GM12801 (cell line): ENCODE data around the gene PRXL2B.

Source experiments
- TF ChIP-seq, protein P1 (sequence below): IDR thresholded peaks from one replicate; pipeline ENCODE4 v1.5.1; 2011; ENCODE audit warnings: control low read depth; ENCODE audit not compliant: insufficient read length; ENCODE audit errors: extremely low read depth

The PRXL2B gene, protein sequence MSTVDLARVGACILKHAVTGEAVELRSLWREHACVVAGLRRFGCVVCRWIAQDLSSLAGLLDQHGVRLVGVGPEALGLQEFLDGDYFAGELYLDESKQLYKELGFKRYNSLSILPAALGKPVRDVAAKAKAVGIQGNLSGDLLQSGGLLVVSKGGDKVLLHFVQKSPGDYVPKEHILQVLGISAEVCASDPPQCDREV

DNA sequence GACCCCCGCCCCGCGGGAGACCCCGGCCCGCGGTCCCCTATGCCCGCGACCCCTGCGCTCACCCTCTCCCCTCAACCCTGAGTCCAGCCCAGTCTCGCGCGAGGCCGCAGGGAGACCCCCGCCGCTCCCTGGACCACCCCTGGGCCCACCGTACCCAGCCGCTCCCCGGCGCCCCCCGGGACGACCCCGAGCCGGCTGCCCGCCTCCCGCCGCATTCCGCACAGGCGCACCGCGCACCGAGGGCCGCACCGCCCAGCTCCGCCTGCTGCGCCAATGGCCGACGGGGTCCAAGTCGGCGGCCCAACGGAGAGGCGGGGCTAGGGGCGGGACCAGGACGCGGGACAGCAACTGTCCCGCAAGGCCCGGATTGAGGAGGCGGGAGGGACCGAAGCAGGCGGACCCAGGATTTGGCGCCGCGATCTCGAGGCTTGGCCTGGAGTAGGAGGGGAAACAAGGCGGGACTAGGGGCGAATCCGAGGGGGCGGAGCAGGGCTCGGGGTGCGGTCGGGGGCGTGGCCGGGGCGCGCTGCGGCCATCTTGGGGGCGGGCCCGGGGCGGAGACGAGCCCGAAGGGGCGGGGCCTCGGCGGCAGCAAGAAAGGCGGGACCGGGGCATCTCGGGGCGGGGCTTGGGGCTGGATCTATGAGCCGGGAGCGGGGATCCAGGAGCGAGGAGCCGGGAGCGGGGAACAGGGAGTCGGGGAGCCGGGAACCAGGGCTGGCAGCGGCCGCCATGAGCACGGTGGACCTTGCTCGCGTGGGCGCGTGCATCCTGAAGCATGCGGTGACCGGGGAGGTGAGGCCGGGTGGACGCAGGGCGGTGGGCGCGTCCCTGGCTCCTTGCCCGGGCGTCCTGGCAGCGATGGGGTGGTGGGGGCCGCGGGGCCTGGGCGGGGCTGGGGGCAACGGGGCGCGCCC, at the start of gene PRXL2B:
Gene PRXL2B (plus strand): TSS at position 624 of the 917 bp plus-strand sequence. CDS start 109 bp downstream, at position 733.
- TF ChIP-seq, protein P1, sequence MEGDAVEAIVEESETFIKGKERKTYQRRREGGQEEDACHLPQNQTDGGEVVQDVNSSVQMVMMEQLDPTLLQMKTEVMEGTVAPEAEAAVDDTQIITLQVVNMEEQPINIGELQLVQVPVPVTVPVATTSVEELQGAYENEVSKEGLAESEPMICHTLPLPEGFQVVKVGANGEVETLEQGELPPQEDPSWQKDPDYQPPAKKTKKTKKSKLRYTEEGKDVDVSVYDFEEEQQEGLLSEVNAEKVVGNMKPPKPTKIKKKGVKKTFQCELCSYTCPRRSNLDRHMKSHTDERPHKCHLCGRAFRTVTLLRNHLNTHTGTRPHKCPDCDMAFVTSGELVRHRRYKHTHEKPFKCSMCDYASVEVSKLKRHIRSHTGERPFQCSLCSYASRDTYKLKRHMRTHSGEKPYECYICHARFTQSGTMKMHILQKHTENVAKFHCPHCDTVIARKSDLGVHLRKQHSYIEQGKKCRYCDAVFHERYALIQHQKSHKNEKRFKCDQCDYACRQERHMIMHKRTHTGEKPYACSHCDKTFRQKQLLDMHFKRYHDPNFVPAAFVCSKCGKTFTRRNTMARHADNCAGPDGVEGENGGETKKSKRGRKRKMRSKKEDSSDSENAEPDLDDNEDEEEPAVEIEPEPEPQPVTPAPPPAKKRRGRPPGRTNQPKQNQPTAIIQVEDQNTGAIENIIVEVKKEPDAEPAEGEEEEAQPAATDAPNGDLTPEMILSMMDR: no peak

DNA sequence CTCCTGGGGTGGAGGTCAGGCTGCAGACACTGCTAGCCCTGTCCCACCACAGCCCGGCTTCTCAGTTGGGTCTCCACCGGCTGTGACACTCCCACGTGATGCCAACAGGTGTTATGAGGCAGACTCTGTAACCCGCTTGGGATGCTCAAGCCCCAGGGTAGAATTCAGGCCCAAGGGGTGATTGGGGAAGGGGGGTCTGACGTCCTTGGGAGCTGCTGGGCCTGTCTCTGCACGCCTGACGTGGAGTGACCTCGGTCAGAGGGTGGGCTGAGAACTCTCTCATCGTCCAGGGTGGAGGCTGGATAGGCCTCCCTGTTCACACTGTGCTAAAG, 48.8 kb upstream of the PRXL2B start:
- TF ChIP-seq, protein P1: no peak

DNA sequence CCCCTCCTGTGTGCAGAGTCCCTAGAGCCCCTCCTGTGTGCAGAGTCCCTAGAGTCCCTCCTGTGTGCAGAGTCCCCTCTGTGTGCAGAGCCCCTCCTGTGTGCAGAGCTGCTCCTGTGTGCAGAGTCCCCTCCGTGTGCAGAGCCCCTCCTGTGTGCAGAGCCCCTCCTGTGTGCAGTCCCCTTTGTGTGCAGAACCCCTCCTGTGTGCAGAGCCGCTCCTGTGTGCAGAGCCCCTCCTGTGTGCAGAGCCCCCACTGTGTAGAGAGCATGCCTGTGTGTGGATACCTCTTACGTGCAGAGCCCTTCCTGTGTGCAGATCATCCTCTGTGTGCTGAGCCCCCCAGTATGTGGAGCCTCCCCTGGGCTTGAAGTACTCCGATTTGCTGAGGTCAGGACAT, 48.2 kb upstream of the PRXL2B start:
- TF ChIP-seq, protein P1: no peak

DNA sequence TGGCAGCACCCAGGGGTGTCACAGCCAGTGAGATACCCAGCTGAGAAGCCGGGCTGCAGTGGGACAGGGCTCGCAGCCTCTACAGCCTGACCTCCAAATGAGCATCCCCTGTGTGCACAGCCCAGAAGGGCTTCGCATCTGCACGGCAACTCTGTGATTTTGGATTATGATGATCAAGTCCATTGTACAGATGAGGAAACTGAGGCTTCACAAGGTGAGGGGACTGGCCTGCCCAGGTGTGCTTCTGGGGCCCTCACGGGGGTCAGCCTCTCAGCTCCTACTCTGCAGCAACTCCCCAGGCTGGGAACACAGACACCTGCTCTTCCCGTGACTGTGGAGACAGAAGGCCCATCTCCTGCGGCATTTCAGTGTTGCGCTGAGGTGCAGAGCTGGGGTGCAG, 47.7 kb upstream of the PRXL2B start:
- TF ChIP-seq, protein P1: no peak

DNA sequence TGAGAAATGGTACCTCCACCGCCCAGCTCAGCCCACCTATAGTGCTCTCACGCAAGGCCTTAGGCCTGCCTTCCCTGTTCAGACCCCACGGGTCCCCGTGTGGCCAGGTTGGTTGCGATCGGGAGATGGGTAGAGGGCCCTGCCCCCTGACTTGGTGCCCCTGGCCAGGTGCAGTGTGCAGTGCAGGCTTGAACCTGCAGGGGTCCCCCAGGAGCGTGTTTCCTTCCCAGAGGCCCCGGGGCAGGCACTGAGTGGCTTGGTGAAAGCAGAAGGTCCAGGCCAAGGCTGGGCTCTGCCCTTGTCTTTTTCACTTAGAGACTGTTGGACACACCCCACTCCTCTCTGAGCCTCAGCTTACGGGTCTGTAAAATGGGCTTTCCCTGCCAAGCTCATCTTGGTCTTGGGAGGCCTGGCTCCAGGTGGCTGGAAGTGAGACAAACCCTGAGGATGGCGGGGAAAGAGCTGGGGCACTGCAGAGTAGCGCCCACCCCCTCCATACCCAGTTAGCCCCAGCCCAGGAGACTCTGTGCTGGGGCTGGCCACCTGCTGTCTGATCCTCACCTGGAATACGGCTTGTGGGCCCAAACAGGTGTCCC, 47.2 kb upstream of the PRXL2B start:
- TF ChIP-seq, protein P1: no peak

DNA sequence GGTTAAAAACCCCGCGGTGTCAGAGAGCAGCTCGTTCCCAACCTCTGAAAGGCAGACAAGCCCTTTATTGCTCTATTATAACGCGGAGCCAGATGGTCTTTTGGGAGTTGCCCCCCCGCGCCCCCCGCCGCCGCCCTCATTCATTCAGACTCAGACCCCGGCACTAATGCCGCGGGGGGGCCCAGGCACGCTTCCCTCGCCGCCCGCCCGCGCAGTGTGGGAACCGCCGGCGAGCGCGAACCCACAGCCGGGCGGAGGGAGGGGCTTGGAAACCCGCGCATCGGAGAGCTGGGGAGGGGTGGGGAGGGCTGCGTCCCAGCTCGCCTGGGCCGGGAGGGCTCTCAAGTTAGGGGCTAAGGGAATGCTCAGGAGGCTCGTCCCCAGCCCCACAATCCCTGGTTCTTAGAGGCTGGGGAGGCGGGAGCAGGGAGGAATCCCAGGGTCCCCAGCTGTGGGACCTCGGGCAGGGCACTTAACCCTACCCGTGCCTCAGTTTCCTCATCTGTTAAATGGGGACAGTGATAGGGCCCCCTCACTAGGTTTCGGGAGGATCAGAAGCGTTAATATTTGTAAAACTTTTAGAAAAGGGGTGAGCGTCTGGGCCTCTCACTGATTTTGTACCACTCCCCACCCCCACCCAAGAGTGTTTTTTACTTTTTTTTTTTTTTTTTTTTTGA, 45.6 kb upstream of the PRXL2B start:
- TF ChIP-seq, protein P1: no peak
